GM18508 (cell line): ENCODE results near the gene ZNF41.
"Not testable (repeated sequence)": the region's sequence is repeated elsewhere in the genome, so short reads cannot be mapped to it uniquely, and the experiment has no call there.

Source experiments
- ATAC-seq: cut with Tn5 transposase; IDR thresholded peaks from one replicate; pipeline ENCODE4 v1.9.1; 2021; ENCODE audit warnings: moderate number of reproducible peaks; ENCODE audit not compliant: insufficient read depth, unreplicated experiment

The ZNF41 gene

DNA sequence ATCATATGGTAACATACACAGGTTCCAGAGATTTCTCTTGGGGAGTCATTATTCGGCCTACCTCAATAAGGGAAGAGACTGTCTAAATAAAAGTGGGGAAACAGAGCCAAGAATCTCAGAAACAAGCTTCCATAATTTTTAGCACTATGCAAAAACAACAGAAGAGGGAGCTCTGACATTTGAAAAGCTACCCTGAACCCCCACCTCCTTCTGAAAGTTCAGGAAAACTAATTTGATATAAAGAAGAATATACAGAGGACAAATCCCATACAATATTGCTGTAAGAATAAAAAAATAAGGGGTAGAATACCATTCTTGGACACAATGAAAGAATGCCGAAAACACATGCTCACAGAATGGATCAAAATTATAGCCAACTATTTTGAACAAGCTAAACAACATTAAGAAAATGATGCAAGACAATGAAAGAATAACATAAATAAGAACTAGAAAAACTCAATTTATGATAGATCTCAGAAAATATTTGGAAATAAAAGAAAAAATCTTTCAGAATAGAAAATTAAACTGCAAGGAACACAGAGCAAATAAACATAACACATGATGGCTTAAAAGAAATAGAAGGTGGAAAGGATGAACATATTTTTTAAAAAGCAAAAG, 14.4 kb upstream of the ZNF41 start:
- ATAC-seq, result no peak

DNA sequence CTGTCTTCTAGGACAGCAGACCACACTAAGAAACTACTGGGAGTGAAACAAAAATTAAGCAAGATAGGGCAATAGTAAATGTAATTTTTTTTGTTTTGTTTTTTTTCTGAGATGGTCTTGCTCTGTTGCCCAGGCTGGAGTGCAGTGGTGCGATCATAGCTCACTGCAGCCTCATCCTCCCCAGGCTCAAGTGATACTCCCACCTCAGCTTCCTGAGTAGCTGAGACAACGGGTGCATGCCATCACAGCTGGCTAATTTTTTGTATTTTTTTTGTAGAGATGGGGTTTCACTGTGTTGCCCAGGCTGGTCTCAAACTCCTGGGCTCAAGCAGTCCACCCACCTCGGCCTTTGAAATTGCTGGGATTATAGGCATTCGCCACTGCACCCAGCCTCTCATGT, 9.1 kb upstream of the ZNF41 start:
- not testable (repeated sequence) for ATAC-seq

DNA sequence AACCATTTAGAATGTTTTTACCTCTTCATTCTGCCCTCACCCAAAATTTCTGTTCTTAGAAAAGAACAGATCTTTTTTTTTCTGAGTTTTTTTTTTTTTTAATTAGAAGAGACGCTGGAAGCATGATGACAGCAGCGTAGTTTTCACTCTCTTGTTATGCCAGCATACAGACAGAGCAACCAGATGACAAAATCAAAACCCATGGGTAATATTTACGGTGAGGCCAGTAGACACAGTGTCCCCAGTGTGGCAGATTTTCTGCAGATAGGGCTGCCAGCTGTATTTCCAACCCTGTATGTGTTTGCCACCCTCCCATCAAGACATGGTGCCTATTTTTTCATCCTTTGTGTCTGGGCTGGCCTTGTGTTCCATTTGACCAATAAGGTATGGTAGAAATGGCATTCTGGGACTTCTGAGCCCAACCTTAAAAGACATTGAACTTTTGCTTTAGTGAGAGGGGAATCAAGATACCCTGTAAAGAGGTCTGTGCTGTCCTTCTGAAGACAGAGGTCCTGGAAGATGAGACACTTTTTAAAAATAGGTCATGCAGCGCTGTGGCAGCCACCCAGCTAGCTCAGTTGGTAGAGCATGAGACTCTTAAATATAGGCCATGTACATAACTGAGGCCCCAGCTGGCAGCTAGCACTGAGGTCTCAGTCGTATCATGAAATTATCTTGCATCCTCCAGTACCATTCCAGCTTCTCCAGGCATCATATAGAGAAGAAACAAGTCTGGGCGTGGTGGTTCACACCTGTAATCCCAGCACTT, 6.7 kb upstream of the ZNF41 start:
- no peak for ATAC-seq

- no peak for ATAC-seq
Measured at GRCh38 chrX:47484885-47485284, 1.9 kb upstream of the ZNF41 start.

DNA sequence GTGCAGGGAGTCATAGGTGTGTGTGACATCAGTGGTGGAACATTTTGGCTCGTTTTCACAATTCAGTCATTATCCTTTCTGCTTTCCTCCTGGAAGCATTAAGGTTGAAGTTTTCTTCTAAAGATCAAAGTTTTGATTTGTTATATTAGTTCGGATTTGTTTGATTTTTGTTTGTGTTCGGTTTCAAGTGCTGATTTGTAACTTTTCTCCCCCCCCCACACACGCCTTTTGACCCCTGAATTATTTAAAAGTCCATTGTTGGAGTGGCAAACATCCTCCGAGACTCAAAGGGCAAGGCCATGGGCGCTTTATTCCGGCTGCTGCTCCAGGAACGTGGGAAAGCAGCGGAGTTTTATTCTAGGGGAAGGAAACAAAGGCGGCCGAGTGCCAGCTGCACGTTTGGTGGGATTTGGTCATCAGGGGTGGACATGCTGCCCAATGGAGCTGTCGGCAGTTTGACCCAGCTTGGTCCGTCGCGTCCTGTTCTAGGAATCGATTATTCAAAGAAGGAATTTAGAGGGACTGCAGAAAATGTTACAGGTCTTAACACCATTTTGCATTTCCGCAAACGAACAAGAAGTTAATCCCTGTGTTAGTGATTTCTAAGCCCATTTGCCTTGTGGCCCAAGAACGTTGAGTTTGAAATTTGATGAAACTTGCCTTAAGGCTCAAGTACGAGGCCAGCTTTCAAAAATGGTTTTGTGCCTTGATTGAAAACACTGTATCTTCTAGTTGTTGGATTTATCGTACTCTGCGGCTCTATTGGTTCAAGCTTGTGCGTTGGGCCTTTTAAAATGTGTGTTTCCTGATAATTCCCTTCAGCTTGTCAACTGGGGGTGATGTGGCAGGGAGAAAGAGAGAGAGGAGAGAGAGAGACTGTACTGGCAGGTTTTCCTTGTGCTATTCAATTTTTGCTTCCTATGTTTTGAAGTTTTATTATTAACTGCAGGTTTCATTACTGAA, 565 bp upstream of the ZNF41 start:
- ATAC-seq, result no peak

- no peak for ATAC-seq
Measured at GRCh38 chrX:47482065-47482511, 934 bp downstream of the ZNF41 start.

GRCh38 chrX:47481160-47481559, 1.9 kb downstream of the ZNF41 start:
- ATAC-seq, result no peak

DNA sequence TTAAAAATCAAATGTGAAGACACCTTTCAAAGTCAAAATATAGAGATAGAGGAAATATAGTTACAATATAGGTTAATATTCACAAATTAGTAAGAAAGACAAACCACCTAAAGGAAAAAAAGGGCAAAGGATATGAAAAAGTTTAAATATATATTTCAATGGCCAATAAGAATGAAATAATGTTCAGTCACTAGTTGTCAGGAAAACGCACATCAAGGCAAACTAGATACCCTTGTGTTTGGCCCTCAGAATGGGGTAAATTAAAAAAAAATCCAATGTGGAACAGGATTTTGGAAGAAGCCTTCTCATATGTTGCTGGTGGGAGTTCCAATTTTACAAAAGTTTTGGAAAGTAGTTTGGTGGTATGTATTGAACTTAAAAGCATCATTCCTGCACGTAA, 2.4 kb downstream of the ZNF41 start:
- no peak for ATAC-seq

DNA sequence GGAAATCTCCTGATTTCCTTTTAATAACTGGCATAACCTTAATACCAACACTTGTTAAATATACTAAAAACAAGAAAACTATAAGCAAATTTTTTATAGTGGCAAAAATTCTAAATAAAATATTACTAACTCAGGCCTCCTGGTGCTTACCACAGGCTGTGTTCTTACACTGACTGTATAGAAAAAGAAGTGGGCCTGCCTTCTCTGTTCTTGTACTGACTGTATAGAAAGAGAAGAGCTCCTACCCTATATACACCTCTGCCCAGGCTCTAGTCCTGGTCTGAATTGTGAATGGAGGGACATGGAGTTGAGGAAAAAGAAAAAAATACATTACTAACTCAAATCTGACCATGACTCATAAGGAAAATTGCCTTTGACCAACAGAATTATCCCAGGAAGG, 7.5 kb downstream of the ZNF41 start:
- no peak for ATAC-seq

DNA sequence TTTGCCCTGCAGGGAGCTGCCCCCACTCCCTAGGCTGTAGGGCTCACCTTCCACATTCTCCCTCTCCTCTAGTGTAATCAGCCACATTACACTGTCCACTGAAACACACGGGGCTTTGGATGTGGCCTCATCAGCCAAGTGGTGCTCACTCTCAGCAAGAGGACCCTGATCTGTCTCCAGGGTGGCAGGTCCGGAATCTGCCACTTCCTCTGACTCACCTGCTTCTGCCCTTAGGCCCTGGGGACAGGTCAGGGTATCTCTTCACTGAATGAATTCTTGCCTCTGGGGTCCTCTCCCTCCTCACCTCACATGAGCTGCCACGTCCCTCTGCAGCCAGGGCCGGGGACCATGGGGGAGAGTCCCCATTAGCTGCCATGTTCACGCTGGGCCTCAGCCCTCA, 15.9 kb downstream of the ZNF41 start:
- ATAC-seq, result no peak

DNA sequence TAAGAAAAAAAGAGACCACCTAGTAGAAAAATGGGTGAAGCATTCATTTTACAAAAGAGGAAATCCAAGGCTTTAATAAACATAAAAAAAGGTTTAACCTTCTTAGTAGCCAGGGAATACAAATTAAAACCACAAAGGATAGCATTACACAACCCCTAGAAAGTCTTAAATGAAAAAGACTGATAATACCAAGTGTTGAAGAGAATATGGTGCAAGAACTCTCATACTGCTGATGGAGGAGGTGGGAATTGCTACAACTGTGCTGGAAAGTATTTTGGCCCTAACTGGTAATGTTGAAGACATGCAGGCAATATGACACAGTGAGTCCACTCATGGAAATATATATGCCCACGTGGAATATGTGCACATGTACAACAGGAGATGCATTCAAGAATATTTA, 22.5 kb downstream of the ZNF41 start:
- ATAC-seq, result no peak

GRCh38 chrX:47458528-47458927, 24.5 kb downstream of the ZNF41 start:
- ATAC-seq, result no peak

- ATAC-seq, result no peak
Measured at GRCh38 chrX:47456080-47456479, 26.9 kb downstream of the ZNF41 start.

- ATAC-seq, result no peak
Measured at GRCh38 chrX:47452112-47452511, 30.9 kb downstream of the ZNF41 start.

DNA sequence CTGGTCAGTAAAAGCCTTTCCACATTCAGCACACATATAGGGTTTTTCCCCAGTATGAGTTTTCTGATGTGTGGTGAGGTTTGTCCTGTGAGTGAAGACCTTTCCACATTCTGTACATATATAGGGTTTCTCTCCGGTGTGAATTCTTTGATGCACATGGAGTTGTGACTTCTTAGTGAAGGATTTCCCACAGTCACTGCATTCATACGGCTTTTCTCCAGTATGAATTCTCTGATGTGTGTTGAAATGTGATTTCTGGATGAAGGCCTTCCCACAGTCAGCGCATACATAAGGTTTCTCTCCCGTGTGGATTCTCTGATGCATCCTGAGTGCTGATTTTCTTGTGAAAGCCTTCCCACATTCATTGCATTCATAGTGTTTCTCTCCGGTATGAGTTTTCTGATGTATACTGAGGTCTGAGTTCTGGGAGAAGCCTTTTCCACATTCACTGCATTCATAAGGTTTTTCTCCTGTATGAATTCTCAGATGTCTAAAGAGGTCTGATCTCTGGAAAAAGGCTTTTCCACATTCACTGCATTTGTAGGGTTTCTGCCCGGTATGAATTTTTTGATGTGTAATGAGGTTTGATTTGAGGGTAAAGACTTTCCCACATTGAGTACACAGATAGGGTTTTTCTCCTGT, 34.7 kb downstream of the ZNF41 start:
- ATAC-seq, result no peak

- ATAC-seq, result no peak
Measured at GRCh38 chrX:47447607-47448006, 35.4 kb downstream of the ZNF41 start.

- no peak for ATAC-seq
Measured at GRCh38 chrX:47446971-47447370, 36.1 kb downstream of the ZNF41 start.

DNA sequence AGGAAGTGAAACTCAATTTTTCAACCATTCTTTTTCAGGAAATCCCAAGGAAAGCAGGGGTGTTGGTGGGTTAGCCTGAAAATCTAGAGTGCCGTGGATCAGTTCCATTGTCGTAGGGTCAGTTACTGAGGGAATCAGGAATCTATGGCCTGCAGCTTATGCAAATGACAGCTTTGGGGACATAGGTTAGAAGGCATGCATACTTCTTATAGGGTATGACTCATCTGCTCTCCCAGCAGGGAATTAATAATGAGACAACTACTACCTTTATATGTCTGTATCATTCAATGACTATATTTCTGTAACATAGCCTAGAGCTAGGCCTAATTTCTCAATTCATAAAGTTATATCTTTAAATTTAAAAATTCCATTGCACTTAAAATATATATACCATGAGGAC, 36.6 kb downstream of the ZNF41 start:
- no peak for ATAC-seq

- no peak for ATAC-seq
Measured at GRCh38 chrX:47430925-47431324, 52.1 kb downstream of the ZNF41 start.

DNA sequence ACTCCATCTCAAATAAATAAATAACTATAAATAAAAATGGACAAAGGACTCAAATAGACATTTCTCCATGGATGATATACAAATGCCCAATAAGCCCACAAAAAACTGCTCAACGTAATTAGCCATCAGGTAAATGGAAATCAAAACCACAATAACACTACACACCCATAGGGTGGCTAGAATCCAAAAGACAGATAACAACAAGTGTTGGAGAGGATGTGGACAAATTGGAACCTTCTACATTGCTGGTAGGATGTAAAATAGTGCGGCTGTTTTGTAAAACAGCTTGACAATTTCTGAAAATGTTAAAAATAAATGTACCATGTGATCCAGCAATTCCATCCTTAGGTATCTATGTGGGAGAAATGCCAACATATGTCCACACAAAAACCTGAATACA, 60.6 kb downstream of the ZNF41 start:
- ATAC-seq, result no peak
